Measurements from ENCODE around the gene TCEA2. TPM values are rescaled to one million over a fixed set of nuclear protein-coding genes. Genes with fewer than 3 reads are reported as not detected.

Gene TCEA2
- total and polyA plus RNA-seq, 2 of the 13 experiments (the other 11 are each of a cell fraction or from before 2014, with no cell fraction given) = 28.1 to 33.7 TPM

DNA sequence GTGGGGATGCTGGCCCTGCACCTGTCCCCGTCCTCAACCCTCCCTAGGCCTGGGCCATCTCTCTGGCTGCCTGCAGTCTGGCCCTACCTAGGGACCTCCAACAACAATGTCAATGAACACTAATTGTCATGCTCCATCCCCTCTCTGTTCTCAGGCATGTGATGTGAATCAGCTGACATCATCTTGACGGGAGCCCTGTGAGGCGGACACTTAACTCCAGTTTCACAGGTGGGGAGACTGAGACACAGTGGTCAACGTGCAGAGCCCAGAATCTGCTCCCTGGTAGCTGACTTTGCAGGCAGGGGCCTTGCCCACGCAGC is 762 bp upstream of the TCEA2 start (continued):
- TF ChIP-seq, protein P1, sequence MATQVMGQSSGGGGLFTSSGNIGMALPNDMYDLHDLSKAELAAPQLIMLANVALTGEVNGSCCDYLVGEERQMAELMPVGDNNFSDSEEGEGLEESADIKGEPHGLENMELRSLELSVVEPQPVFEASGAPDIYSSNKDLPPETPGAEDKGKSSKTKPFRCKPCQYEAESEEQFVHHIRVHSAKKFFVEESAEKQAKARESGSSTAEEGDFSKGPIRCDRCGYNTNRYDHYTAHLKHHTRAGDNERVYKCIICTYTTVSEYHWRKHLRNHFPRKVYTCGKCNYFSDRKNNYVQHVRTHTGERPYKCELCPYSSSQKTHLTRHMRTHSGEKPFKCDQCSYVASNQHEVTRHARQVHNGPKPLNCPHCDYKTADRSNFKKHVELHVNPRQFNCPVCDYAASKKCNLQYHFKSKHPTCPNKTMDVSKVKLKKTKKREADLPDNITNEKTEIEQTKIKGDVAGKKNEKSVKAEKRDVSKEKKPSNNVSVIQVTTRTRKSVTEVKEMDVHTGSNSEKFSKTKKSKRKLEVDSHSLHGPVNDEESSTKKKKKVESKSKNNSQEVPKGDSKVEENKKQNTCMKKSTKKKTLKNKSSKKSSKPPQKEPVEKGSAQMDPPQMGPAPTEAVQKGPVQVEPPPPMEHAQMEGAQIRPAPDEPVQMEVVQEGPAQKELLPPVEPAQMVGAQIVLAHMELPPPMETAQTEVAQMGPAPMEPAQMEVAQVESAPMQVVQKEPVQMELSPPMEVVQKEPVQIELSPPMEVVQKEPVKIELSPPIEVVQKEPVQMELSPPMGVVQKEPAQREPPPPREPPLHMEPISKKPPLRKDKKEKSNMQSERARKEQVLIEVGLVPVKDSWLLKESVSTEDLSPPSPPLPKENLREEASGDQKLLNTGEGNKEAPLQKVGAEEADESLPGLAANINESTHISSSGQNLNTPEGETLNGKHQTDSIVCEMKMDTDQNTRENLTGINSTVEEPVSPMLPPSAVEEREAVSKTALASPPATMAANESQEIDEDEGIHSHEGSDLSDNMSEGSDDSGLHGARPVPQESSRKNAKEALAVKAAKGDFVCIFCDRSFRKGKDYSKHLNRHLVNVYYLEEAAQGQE (IDR thresholded peaks at IDR 0.05; ENCODE audit: borderline replicate concordance in 1 of 2, low read depth in 1 of 2, low read length in 2 of 2) = no peak
- TF ChIP-seq ZC3H4 (CRISPR knock-in tag; IDR thresholded peaks at IDR 0.05; ENCODE audit: borderline replicate concordance) (peak; percentile 86; the same call in 1 of the 2 replicates), ISX (CRISPR knock-in tag; conservative IDR thresholded peaks at IDR 0.05) (0 out of 2 replicates have a peak, but pooled peaks have one; percentile 19), ZNF251 (CRISPR knock-in tag; IDR thresholded peaks at IDR 0.05) (0 out of 2 replicates have a peak, but pooled peaks have one; percentile 78)

DNA sequence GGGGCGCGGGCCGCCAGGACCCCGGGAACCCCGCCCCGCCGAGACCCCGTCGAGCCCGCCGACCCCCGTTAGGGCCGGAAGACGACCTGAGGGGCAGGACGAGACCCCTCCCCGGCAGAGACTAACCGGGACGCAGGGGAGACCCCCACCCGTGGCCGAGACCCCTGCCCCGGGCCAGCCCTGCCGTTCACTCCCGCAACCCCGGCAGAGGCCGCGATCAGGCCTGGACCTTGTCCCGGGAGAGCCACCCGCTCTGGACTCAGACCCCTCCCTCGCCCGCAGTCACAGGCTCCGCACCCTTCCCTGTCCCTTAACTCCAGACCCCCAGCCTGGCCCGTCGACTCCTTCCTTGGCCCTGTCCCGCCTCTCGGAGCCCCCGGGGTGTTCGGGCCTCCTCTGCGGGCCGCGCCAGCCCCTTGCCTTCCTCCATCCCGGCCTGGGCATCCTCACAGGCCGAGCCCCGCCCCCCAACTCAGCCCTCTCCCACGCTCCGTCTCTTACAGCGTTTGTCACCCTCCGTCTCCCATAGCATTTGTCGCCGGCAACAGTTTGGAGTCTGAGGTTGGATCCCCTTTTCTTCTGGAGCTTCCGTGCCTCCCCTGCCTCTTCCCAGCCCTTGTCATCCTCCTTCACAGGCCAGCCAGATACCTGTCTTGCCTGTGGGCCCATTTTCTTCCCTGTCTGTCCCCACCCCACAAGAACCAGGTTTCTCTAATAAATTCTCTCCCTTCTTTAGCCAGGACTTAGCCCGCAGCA is 569 bp downstream of the TCEA2 start:
- DNase-seq (ENCODE audit: low spot score) = no peak
- TSS peak; percentile 78 for BruUV-seq (replicated peaks)
- POLR2A ChIA-PET = interaction anchor here (0.6 to 4.6 kb wide), 26 partner anchors 8 to 411 kb away, joined by 3 to 113 read pairs (median 7); partner anchors contain the start of genes C20orf204, LKAAEAR1, OPRL1 and PRPF6
- H2AFZ ChIP-seq (ENCODE audit: low read length) = no peak overlapping the region
- H3K4me2 ChIP-seq (ENCODE audit: low read depth, low read length) = peak overlapping the region; percentile 95
- under 1% methylated on average over 35 of the region's 51 CpGs for WGBS (ENCODE audit: low lambda C conversion rate)
- intact Hi-C loops (cut with micrococcal nuclease; ENCODE audit: unreplicated experiment) (loop anchor here (2.0 kb wide), 1 partner anchor 17 kb away; the partner anchor contains the start of gene OPRL1), in situ Hi-C loops (cut with HindIII; ENCODE audit: extremely low pct_ligation_motif_present, low pct_unique_long_range_greater_than_20kb) (no loop called here)
- H3K9ac ChIP-seq (ENCODE audit: insufficient read depth, low read depth, low read length) = peak overlapping the region; percentile 82
- peak overlapping the region; percentile 78 for H3K27ac ChIP-seq (ENCODE audit: extremely low read length, insufficient read depth, low read length)
- CTCF ChIA-PET (ENCODE audit: low intra/inter-chr PET ratio, low total read pairs) = interaction anchor here (1.5 kb wide), 1 partner anchor 83 kb away, joined by 4 read pairs; the partner anchor contains the start of gene PRPF6
- peaks cover 3 to 6% of the 10 kb centered on the region in 2 experiments; a peak in 2 of 5 replicates for H3K27me3 ChIP-seq (ENCODE audit: control insufficient read depth in 1 of 2, insufficient read depth in 2 of 2, low read length in 2 of 2)
- peaks cover 57% of the 10 kb centered on the region for H3K4me1 ChIP-seq (ENCODE audit: insufficient read depth, low read length)
- no peaks in the 10 kb centered on the region for H3K79me2 ChIP-seq (ENCODE audit: insufficient read depth, low read length)
- ATAC-seq = peak; percentile 35
- H3K4me3 ChIP-seq (replicated peaks in 1 of 3; ENCODE audit: insufficient read depth in 1 of 3, low read depth in 2 of 3, low read length in 3 of 3) = peak overlapping the region; percentile 82 to 98 (median 90)
- no peaks in the 10 kb centered on the region for H3K9me3 ChIP-seq (ENCODE audit: low read length)
- FAIRE-seq = peak; percentile 4
- H3K36me3 ChIP-seq (replicated peaks in 1 of 2; ENCODE audit: control insufficient read depth in 1 of 2, insufficient read depth in 2 of 2, low read length in 2 of 2) = no peaks in the 10 kb centered on the region
- peaks cover 4% of the 10 kb centered on the region; the same call in 1 of the 2 replicates for H4K20me1 ChIP-seq (ENCODE audit: insufficient read depth, low read length)
- no peak for TF ChIP-seq ZFP36 (IDR thresholded peaks at IDR 0.05; ENCODE audit: borderline replicate concordance, low read depth, low read length, partially characterized antibody)
- TF ChIP-seq, protein P2, sequence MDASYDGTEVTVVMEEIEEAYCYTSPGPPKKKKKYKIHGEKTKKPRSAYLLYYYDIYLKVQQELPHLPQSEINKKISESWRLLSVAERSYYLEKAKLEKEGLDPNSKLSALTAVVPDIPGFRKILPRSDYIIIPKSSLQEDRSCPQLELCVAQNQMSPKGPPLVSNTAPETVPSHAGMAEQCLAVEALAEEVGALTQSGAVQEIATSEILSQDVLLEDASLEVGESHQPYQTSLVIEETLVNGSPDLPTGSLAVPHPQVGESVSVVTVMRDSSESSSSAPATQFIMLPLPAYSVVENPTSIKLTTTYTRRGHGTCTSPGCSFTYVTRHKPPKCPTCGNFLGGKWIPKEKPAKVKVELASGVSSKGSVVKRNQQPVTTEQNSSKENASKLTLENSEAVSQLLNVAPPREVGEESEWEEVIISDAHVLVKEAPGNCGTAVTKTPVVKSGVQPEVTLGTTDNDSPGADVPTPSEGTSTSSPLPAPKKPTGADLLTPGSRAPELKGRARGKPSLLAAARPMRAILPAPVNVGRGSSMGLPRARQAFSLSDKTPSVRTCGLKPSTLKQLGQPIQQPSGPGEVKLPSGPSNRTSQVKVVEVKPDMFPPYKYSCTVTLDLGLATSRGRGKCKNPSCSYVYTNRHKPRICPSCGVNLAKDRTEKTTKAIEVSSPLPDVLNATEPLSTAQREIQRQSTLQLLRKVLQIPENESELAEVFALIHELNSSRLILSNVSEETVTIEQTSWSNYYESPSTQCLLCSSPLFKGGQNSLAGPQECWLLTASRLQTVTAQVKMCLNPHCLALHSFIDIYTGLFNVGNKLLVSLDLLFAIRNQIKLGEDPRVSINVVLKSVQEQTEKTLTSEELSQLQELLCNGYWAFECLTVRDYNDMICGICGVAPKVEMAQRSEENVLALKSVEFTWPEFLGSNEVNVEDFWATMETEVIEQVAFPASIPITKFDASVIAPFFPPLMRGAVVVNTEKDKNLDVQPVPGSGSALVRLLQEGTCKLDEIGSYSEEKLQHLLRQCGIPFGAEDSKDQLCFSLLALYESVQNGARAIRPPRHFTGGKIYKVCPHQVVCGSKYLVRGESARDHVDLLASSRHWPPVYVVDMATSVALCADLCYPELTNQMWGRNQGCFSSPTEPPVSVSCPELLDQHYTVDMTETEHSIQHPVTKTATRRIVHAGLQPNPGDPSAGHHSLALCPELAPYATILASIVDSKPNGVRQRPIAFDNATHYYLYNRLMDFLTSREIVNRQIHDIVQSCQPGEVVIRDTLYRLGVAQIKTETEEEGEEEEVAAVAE (CRISPR knock-in tag; IDR thresholded peaks at IDR 0.05; ENCODE audit: borderline replicate concordance) = 0 out of 2 replicates have a peak, but pooled peaks have one; percentile 8
